ENCODE measurements around the gene PGM2L1. TPM values are rescaled to one million over a fixed set of nuclear protein-coding genes. Genes with fewer than 3 reads are reported as not detected.

Gene PGM2L1
- total RNA-seq, 4 donors from 2014 or later: 2.4 to 9.3 (median 6.2) TPM

DNA sequence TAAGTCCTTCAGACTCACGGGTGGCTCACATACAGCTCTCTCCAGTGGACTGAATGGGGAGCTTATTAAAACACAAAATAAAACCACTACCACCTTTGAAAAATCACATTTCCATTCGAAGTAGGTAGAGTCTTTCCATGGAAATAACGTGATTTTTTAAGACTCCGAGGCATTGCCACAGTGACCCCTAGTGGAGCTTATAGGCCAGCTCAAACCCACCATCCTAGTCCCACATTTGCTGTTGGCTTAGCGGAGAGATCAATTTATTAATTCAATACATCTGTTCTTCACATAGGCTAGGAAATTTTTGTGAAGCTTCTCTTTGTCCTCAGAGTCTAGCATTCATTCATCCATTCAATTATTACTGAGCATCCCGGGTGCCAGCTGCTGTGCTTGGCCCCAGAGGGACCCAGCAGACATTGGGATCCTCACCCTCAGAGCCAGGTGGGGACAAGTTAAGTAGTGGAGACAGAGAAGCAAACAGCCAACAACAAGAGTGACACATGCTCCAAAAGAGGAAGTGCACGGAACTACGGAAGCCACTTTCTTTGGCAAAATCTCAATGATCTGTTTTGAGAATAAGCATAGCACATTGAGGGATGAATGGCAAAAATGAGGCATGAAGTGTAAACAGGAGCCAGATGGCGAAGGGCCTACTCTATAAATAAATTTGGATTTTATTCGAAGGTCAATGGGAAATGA is 76.6 kb downstream of the PGM2L1 start:
- 41 to 45% methylated on average over 10 of the region's 10 CpGs for WGBS, 2 donors
- no peaks in the 10 kb centered on the region for H3K36me3 ChIP-seq
- no peaks in the 10 kb centered on the region for H3K27me3 ChIP-seq
- peak in 1 of 2 donors; percentile 8 for DNase-seq (ENCODE audit: low spot score in 2 of 2)
- no peak overlapping the region for H3K27ac ChIP-seq
- peaks cover 0 to 17% (median 2%) of the 10 kb centered on the region in 4 donors for H3K9me3 ChIP-seq
- TF ChIP-seq POLR2A (IDR thresholded peaks at IDR 0.05) (no peak), EP300 (IDR thresholded peaks at IDR 0.05) (peak in 1 of 2 donors; percentile 67)
- TF ChIP-seq, protein P1, sequence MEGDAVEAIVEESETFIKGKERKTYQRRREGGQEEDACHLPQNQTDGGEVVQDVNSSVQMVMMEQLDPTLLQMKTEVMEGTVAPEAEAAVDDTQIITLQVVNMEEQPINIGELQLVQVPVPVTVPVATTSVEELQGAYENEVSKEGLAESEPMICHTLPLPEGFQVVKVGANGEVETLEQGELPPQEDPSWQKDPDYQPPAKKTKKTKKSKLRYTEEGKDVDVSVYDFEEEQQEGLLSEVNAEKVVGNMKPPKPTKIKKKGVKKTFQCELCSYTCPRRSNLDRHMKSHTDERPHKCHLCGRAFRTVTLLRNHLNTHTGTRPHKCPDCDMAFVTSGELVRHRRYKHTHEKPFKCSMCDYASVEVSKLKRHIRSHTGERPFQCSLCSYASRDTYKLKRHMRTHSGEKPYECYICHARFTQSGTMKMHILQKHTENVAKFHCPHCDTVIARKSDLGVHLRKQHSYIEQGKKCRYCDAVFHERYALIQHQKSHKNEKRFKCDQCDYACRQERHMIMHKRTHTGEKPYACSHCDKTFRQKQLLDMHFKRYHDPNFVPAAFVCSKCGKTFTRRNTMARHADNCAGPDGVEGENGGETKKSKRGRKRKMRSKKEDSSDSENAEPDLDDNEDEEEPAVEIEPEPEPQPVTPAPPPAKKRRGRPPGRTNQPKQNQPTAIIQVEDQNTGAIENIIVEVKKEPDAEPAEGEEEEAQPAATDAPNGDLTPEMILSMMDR (IDR thresholded peaks at IDR 0.05): peak in 1 of 5 experiments; percentile 15
- H3K4me3 ChIP-seq: no peak overlapping the region
- peaks cover 0 to 39% (median 4%) of the 10 kb centered on the region in 4 donors for H3K4me1 ChIP-seq

DNA sequence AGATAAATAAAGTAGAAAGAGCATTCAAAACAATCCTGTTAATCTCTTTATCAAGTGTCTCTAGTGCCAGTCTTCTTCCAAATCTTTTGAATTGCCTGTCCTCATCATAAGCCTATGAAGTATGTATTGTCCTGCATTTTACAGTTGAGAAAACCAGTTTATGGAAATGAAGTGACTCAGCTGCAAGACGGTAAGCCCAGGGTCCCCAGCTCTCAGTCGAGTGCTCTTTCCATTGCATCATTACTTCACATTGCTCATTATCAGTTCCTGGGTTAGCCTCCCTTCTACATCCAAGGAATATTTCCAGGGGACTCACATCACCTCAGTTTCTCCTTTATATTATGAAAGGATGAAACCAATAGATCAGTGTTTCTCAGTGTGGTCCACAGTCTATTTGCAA is 77.7 kb downstream of the PGM2L1 start:
- H3K27ac ChIP-seq: no peak overlapping the region
- TF ChIP-seq, protein P1 (IDR thresholded peaks at IDR 0.05): no peak
- TF ChIP-seq POLR2A (IDR thresholded peaks at IDR 0.05) (no peak), EP300 (IDR thresholded peaks at IDR 0.05) (no peak)
- no peaks in the 10 kb centered on the region for H3K36me3 ChIP-seq
- H3K9me3 ChIP-seq: peaks cover 0 to 28% (median 3%) of the 10 kb centered on the region in 4 donors
- no peaks in the 10 kb centered on the region for H3K27me3 ChIP-seq
- peaks cover 0 to 30% (median 0%) of the 10 kb centered on the region in 4 donors for H3K4me1 ChIP-seq
- DNase-seq (ENCODE audit: low spot score in 2 of 2): no peak
- WGBS, 2 donors: 52 to 64% methylated on average over 2 of the region's 2 CpGs
- H3K4me3 ChIP-seq: no peak overlapping the region

DNA sequence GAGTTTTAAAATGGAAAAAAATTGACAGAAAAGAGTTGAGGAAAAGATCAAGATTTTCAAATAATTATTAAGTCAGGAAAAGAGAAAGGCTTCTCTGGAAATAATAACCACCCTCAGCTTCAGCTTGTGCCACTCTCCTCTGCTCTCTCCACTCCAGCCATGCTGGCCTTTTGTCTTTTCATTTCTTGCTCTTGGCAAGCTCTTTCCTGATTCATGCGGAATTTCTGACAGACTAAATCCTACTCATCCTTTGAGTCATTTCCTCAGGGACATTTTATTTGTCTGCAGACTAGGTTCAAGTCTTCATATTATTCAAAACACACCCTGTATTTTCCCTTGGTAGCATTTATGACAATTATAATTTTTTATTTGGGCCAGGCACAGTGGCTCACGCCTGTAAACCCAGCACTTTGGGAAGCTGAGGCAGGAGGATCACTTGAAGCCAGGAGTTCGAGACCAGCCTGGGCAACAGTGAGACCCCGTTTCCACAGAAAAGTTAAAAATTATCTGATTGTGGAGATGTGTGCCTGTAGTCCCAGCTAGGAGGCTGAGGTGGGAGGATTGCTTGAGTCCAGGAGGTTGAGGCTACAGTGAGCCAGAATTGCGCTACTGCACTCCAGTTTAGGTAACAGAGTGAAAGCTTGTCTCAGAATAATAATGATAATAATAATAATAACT is 79.0 kb downstream of the PGM2L1 start:
- TF ChIP-seq POLR2A (IDR thresholded peaks at IDR 0.05) (no peak), EP300 (IDR thresholded peaks at IDR 0.05) (peak in 1 of 2 donors; percentile 52)
- H3K4me1 ChIP-seq: peaks cover 0 to 28% (median 0%) of the 10 kb centered on the region in 4 donors
- H3K9me3 ChIP-seq: peaks cover 0 to 32% (median 3%) of the 10 kb centered on the region in 4 donors
- DNase-seq (ENCODE audit: low spot score in 2 of 2): no peak
- WGBS, 2 donors: 60 to 64% methylated on average over 5 of the region's 5 CpGs
- H3K36me3 ChIP-seq: no peaks in the 10 kb centered on the region
- H3K27ac ChIP-seq: no peak overlapping the region
- no peaks in the 10 kb centered on the region for H3K27me3 ChIP-seq
- no peak overlapping the region for H3K4me3 ChIP-seq

DNA sequence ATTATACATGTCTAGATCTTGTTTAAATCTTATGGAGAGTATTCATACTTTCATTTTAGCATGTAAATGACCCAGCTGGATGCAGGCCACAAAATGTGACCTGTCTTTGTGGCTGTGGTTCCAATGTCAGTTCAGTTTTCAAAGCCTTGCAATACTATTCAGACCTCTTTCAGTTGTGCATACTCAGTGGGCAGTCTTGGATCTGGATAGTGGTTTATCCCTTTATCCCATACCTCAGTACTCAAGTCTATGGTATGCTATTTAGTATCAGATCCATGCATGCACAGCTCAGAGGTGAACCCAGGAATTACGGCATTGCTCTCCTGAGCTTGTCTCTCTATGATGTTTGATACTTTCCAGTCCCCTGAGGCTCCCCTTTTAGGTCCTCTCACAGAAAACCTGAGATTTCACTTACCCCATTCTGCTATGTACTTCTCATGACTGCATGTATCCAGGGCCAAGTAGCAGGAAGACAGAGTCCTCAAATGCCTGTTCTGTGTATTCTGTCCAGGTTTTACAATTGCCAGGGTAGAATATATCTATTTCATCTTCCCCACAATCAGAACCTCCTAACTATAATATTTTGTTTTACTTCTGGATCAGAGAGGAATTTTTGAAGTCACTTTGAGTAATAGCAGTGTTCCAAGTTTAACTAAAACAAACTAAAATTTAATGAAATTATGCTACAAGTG is 79.8 kb downstream of the PGM2L1 start:
- Histone ChIP-seq H3K36me3 (no peaks in the 10 kb centered on the region), H3K27me3 (no peaks in the 10 kb centered on the region), H3K4me3 (no peak overlapping the region), H3K27ac (no peak overlapping the region), H3K4me1 (peaks cover 0 to 28% (median 0%) of the 10 kb centered on the region in 4 donors), H3K9me3 (peaks cover 0 to 34% (median 3%) of the 10 kb centered on the region in 4 donors)
- DNase-seq (ENCODE audit: low spot score in 2 of 2): no peak
- TF ChIP-seq, protein P1 (IDR thresholded peaks at IDR 0.05): no peak
- TF ChIP-seq POLR2A (IDR thresholded peaks at IDR 0.05) (no peak), EP300 (IDR thresholded peaks at IDR 0.05) (no peak)
- 71 to 93% methylated on average over 1 of the region's 1 CpG for WGBS, 2 donors

DNA sequence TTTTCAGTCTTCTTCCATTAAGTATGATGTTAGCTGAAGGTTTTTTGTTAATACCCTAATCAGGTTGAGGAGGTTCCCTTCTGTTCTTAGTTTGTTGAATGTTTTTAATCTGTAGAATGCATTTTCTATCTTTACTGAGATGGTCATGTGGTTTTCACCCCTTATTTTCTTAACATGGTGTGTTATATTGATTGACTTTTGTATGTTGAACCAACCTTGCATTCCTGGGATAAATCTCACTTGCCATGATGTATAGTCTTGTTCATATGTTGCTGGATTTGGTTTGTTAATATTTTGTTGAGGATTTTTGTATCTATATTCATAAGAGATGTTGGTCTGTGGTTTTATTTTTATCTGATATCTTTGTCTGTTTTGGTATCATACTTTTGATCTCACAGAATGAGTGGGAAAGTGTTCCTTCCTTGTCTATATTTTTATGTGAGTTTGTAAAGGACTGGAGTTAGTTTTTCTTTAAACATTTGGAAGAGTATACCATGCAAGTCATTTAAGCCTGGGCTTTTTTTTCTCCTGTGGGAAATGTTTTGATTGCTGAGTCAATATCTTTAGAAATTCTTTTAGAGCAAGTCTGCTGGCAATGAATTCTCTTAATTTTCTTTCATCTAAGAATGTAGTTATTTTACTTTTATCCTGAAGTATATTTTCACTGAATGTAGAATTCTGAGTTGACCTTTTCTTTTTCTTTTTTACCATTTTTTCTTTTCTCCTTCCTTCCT is 81.3 kb downstream of the PGM2L1 start:
- peaks cover 0 to 39% (median 3%) of the 10 kb centered on the region in 4 donors for H3K9me3 ChIP-seq
- H3K27ac ChIP-seq: no peak overlapping the region
- peaks cover 0 to 4% of the 10 kb centered on the region in 2 donors for H3K27me3 ChIP-seq
- H3K36me3 ChIP-seq: no peaks in the 10 kb centered on the region
- TF ChIP-seq, protein P1 (IDR thresholded peaks at IDR 0.05): no peak
- TF ChIP-seq POLR2A (IDR thresholded peaks at IDR 0.05): no peak
- no peak for TF ChIP-seq EP300 (IDR thresholded peaks at IDR 0.05)
- no peak for DNase-seq (ENCODE audit: low spot score in 2 of 2)
- no peak overlapping the region for H3K4me3 ChIP-seq
- peaks cover 0 to 18% (median 0%) of the 10 kb centered on the region in 4 donors for H3K4me1 ChIP-seq
